Thyroid gland (tissue), 4 donors: ENCODE results near the gene SYCE3.

ENCODE experiments used
- CTCF ChIP-seq, 6 experiments: fragments of 200-600 bp in 3 of 6; fragments of 450-650 bp in 3 of 6; sonication (generic) in 3 of 6; IDR thresholded peaks; one replicate each; pipeline ENCODE4 v1.5.1; 2016 to 2019; ENCODE audit warnings: antibody characterized with exemption in 6 of 6, mild to moderate bottlenecking in 2 of 6, inconsistent platforms in 1 of 6, moderate library complexity in 1 of 6
- POLR2A ChIP-seq, 2 donors: fragments of 450-650 bp; IDR thresholded peaks; one replicate each; pipeline ENCODE4 v1.6.1; 2017; ENCODE audit warnings: antibody characterized with exemption in 2 of 2, mild to moderate bottlenecking in 2 of 2, moderate library complexity in 1 of 2

- TF ChIP-seq CTCF (IDR thresholded peaks at IDR 0.05): no peak
- no peak for TF ChIP-seq POLR2A (IDR thresholded peaks at IDR 0.05)
Observed at GRCh38 chr22:50502096-50502495, 60.6 kb downstream of the SYCE3 start.
